GM10266 (cell line): ENCODE measurements around the gene CNP.

ENCODE experiments used
- DNase-seq: peaks from one replicate; pipeline ENCODE4 v3.0.0; 2012; ENCODE audit errors: extremely low spot score
- CTCF ChIP-seq: IDR thresholded peaks from 2 replicates; pipeline ENCODE4 v1.5.1; 2012; ENCODE audit warnings: mild to moderate bottlenecking, low read depth; ENCODE audit not compliant: control insufficient read depth, insufficient read depth; ENCODE audit errors: missing control alignments

CNP gene

GRCh38 chr17:41970901-41971331, 4.3 kb downstream of the CNP start:
- no peak for DNase-seq
- TF ChIP-seq CTCF = no peak

GRCh38 chr17:41971721-41972523, 5.3 kb downstream of the CNP start:
- no peak for TF ChIP-seq CTCF
- DNase-seq = no peak

GRCh38 chr17:41972571-41973407, 6.2 kb downstream of the CNP start:
- TF ChIP-seq CTCF = no peak
- DNase-seq = no peak

GRCh38 chr17:41973408-41973811, 6.8 kb downstream of the CNP start:
- DNase-seq = no peak
- TF ChIP-seq CTCF = no peak

GRCh38 chr17:41974031-41974430, 7.4 kb downstream of the CNP start:
- no peak for TF ChIP-seq CTCF

GRCh38 chr17:41974658-41975057, 8.1 kb downstream of the CNP start:
- TF ChIP-seq CTCF = no peak
- DNase-seq = no peak

More at GRCh38 chr17:41974031-41974430, 7.4 kb downstream of the CNP start:
- no peak for DNase-seq
